Stimulated activated CD8-positive, alpha-beta memory T cell treated with anti-CD3 and anti-CD28 coated beads, Interleukin-15, amount 100 ng/mL, for 24 hours (primary cell): ENCODE data around the gene MDM1.

ENCODE experiments used
- DNase-seq: peaks from one replicate; pipeline ENCODE4 v3.0.0-alpha.2; 2020; ENCODE audit warnings: low read depth

The MDM1 gene

DNA sequence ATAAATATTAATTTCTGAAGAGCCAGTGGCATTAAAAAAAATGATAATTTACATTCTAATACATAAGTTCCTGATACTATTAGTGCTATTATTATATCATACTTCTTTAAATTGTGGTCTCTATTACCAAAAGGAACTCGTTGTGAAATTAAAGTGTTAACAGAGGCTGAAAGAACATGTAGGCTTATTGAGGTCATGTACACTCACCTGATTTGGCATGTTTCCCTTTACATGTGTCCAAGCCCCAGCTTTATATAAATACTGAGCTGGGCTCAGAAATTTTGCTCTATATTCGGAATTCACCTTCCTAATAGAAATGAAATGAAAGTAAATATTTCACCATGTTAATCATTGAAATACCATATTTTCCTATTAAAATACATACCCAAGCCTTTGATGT is 11.0 kb downstream of the MDM1 start:
- DNase-seq = no peak

DNA sequence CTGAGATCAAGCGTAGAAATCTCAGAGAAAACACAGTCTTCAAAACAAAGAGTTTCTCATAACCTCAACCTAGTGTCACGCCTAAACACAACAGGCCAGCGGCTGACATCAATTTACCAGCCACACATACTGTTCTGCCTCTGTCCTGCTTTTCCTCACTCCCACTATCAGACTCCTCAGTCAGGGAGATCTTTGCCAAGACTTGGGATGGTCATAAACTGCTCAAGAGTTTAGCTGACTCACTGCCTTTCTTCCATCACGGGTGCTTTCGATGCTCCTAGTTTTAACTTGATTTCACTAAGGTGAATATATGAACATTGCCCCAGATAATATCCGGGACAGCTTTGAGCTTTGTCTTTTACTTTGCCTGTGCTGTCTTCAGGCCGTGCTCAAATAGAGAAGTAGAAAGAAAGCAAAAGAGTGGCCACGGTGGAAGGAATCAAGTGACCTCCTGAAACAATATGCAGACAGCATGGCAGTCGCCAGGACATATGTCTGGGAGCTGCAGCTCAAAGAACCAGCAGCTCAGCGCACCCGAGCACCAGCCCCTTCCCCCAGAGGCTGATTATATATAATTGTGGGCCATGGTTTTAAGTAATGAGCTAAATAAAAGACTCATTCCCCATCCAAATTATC is 12.1 kb downstream of the MDM1 start:
- DNase-seq = no peak

DNA sequence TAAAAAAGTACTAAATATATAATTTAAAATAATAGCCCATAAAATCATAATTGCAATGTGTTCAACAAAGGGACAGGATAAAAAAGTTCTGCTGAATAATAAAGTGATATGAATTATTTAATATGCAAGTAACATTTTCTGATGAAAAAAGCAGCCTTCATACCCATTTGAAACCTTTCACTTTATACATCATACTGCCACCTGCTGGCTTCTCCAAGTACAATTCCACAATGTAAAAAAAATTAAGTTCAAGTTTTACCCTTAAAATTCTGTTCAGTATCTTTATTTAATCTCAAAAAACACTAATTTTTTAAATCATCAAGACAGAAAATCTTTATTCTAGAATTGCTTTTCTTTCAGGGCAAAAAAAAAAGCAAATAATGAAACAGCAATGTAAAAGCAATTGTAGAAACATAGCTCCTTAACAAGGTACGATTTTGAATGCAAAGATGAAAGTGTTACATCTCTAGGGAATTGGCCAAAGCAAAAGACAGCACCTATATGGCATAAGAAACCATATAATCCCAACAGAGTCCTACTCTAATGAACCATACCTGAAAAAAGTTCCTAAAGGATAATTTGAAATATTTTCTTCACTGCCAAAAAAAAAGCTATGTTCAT is 15.0 kb downstream of the MDM1 start:
- no peak for DNase-seq

DNA sequence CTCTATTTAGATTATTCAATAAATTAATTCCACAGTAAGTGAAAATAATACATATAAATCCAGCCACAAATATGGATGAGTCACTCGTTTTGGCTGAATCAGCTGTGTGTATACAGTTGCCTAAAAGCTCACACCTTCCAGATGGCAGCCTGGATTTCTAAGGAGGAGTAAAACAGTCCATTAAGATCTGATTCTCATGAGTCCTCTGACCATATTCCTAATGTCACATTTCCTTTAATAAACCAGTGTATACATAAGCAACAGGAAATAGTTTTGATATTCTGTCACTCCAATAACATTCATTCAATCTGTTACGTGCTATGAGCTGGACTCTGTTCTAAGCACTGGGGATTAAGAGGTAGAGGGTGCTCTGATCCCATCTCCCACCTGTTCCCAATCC is 21.8 kb downstream of the MDM1 start:
- DNase-seq = no peak

DNA sequence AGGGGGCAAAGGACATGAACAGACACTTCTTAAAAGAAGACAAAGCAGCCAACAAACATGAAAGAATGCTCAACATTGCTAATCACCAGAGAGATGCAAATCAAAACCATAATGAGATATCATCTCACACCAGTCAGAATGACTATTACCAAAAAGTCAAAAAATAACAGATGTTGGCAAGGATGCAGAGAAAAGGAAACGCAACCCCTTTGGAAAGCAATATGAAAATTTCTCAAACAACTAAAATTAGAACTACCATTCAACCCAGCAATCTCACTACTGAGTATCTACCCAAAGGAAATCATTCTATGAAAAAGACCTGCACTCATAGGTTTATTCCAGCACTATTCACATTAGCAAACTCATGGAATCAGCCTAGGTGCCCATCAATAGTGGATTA is 25.6 kb downstream of the MDM1 start:
- no peak for DNase-seq

DNA sequence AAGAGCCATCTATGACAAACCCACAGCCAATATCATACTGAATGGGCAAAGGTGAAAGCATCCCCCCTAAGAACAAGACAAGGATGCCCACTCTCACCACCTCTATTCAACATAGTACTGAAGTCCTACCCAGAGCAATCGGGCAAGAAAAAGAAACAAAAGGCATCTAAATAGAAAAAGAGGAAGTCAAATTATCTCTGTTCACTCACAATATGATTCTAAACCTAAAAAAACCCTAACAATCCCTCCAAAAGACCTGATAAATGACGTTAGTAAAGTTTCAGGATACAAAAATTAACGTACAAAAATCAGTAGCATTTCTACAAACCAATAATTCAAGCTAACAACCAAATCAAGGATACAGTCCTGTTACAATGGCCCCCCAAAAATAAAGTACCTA is 26.9 kb downstream of the MDM1 start:
- no peak for DNase-seq

DNA sequence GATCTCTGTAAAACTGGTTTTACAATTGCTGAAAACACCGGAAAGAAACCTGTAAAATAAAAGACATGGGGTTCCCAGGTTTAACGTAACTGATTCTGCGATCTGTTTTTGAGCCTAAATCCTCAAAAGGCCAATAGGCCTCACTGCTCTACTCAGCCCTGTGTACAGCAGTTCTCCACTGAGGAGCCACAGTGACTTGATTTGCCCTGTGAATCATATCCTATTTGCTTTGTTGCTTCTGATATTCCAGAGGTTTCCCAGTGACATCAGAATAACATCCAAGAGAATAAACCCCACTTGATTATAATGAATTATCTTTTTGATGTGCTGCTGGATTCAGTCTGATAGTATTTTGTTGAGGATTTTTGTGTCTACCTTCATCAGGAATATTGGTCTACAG is 27.5 kb downstream of the MDM1 start:
- no peak for DNase-seq

DNA sequence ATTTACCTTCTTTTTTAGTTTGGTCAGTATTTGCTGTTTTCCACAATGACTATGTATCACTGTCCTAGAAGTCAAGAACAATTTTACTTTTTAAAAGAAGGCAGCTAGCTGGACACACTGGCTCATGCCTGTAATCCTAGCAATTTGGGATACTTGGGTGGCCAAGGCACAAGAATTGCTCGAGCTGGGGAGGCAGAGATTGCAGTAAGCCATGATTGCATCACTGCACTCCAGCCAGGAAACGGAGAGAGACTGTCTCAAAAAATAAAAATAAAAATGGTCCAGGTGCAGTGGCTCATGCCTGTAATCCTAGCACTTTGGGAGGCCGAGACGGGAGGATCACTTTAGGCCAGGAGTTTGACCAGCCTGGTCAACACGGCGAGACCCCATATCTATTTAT is 28.3 kb downstream of the MDM1 start:
- DNase-seq = no peak

DNA sequence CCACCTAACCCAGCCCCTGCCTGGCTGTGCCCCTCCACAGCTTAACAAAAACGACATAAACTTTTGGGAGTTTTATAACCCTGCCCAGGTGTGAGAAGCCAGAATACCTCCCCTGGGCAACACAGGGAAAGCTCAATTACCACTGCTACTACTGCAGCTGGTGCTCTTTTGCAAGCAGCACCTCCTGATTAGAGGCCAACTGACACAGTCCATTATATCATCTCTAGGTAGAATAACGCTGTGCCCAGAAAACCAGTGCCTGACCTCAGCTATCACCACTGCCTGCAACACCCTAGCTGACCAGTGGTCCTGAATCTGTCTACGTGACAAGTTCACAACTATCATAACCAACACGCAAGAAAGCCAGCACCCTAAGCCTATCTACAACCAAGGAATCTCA is 34.2 kb downstream of the MDM1 start:
- DNase-seq = no peak

DNA sequence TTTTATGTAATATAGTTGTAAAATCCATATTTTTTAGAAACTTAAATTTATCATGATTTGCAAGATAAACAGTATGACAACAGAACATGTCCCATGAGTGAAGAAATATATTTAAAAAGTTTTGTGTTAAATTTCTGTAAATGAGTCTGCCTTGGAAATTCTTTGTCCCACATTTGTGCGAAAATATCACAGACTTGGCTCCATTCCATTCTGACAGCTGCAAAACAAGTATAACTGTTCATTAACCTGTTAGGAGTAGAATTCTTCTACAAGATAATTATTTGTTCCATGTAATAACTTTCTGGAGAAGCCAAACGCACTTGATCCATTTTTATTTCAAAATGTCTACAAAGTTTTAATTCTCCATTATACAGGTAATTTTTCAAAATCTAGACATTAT is 37.9 kb downstream of the MDM1 start:
- no peak for DNase-seq

DNA sequence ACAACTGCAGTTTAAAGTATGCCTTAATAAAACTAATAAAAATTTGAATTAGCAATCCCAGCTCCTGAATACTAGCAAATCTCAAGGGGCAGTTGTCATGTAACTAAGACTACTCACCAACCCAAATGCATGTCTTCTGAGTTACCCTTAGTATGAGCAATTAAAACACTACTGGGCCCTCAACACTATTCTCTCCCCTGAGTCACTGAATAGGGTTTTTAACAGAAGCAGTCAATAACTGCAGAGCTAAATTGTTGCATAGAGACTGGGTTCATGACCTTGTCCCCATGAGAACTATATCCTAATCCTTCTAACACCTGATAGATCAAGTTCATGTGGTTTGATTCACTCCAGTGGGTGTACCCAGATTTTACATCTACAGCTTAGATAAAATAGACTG is 38.8 kb downstream of the MDM1 start:
- DNase-seq = no peak

DNA sequence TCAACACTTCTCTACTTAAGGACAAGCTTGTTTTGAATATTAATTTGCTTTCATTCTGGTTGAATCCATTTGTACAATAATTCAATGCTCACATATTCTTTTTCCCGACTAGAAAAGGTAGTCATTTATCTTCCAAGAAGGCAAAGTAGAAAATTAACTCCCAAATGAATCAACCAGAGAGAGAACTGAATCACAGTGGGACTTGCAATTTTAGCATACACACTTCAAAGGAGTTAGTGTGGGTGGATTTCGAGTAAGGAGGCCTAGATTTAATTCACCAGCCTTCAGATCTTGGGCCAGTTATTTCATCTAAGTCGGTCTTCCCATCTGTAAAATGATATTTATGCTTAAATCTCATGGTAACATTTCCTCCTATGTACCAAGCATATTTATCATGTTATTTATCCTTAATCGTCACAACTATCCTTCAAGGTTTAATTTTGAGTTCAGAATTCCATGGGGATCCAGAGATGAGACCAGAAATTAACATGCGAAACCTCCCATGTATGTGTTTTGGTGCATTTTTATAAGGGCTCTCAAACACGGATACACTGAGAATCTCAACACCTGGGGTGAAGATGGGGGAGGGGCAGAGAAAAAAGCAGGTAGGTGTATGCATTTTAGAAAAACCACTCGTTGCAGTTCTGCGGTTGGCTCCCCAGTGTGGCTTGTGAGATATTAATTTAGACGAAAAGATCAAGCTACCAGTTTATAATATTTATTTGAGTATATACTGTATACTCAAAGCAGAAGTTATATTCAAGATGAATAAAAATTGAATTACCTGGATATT is 39.8 kb downstream of the MDM1 start:
- no peak for DNase-seq

DNA sequence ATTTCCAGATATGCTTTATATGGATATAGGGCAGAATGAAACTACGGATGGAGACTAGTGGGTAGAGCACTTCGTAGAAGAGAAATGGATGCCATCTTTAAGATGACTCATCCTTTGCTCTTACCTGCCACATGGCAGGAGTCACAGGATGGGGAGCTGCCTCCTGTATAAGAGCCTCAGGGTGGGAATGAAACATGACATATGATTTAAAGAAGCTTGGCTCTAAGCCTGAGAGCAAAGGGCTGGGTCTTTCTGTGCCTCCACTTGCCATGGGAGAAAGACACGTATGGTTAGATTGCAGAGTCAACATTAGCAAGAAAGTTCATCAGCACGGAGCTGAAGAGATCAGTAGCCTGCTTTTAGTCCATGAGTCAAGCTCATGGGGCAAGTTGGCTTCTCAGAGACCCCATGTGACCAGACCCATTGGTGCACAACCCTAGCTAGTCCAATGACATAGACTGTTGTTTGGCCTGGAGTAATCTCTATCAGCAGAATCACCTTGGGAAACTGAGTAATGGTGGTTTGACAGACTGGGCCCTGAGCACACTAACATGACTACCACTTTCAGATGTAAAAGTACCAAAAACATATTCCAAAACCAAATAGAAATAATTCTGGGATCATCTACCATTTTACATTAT is 40.6 kb downstream of the MDM1 start:
- no peak for DNase-seq

DNA sequence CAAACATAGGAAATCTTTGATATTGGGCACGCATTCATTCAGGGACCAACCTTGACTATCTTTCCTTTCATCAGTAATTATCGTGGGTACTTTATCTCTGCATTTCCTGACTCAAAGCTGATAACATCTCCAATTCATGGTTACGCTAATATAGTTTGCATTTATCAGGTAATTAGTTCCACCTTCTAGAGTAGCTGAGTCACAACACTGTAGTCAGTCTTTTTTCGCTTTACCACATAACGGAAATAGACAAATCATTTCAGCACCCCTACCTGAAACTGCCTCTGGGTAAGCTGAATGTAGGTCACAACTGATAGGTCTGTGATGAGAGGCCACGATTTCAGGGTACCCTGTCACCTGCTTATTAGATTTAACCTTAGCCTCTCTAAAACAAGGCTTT is 42.0 kb downstream of the MDM1 start:
- DNase-seq = no peak

DNA sequence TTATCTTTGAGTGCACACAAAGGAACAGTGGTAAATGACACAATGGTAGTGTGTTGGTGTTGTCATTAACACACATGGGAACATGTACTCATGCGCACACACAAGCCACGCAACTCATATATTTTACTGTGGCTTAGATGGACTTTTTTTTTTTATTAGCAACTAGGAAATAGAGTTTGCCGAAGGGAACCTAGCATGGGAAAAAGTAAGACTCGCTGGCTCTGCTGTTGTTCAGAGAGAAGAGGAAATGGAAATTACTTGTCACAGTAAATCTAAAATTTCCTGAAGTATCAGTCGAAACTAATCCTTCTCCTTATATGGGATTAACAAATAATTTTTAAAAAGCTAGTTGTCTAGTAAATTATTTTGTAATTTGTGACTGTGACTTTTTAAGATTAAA is 45.1 kb downstream of the MDM1 start:
- DNase-seq = no peak

DNA sequence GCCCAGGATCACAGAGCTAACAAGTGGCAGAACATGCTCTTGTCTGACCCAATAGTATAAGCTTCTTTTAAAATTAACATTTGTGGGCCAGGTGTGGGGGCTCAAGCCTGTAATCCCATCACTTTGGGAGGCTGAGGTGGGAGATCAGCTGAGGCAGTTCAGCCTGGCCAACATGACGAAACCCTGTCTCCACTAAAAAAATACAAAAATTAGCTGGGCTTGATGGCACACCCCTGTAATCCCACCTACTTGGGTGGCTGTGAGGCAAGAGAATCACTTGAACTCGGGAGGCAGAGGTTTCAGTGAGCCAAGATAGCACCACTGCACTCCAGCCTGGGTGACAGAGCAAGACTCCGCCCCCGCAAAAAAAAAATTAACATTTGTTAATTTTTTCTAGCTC is 45.8 kb downstream of the MDM1 start:
- DNase-seq = no peak

DNA sequence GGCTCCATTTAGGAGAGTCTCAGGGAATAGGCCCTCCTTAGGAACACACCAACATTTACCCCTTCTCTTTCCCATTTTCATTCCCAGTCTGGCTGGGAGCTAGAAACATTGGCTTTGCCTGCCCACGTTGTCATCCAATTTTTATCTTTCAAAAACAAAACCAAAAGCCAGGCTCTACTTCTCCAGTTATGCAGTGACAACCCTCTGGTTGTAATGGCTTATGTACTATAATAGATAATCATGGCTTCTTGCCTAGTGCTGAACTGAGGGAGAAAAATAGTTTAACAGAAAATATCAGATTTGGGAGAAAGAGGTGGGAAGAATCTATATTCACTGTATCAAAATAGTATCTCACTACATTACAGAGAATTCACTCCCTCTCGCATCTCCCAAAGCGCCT is 46.6 kb downstream of the MDM1 start:
- DNase-seq = no peak

DNA sequence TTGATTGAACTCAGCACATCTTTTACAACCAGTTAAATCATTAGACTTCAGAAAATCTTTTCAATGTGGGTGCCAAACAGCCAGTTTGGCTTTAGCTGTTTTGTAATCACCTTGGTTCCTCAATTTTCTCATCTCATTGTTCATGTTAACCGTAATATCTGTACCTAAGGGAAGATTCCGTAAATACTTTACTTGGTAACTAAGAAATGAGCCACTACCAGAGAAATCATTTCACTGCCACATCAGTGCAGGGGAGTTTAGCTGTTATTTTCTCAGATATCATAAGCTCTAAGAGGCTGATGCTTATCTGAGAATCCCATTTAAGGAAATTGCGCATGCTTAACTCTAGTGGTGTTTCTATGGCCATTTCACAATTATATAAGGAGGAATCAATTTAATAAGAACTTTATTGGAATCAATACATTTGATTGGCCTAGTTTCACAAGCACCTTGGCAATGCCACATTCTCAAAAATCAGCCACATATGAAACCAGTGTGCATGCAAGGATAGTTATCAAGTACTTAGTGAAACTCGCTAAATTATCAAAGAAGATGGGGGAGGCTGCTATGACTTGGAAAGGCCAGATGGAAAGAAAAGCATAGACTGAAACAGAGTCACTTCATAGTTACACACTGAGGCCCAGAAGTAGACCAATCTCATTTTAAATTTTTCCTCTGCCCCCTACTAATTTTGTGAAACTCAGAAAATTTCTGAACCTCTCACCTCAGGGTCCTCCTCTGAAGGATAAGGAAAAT is 50.7 kb downstream of the MDM1 start:
- DNase-seq = no peak

DNA sequence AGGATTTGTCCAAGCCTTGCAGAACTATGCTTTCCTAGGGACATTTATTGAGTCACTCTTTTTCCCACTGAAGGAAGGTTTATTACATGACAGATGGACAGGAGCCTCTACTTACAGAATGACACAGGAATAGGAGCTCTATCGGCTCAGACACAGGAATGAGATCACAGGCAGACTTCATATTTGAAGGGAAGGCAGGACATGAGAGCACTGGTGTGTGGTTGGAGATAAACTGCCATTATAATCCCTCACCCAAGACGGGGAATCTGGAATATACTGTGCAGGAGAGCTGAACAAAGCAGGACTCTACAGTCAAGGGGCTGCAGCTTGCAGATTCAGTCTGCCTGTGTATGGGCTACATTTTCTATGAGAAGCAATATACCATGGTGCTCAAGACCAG is 51.9 kb downstream of the MDM1 start:
- no peak for DNase-seq

DNA sequence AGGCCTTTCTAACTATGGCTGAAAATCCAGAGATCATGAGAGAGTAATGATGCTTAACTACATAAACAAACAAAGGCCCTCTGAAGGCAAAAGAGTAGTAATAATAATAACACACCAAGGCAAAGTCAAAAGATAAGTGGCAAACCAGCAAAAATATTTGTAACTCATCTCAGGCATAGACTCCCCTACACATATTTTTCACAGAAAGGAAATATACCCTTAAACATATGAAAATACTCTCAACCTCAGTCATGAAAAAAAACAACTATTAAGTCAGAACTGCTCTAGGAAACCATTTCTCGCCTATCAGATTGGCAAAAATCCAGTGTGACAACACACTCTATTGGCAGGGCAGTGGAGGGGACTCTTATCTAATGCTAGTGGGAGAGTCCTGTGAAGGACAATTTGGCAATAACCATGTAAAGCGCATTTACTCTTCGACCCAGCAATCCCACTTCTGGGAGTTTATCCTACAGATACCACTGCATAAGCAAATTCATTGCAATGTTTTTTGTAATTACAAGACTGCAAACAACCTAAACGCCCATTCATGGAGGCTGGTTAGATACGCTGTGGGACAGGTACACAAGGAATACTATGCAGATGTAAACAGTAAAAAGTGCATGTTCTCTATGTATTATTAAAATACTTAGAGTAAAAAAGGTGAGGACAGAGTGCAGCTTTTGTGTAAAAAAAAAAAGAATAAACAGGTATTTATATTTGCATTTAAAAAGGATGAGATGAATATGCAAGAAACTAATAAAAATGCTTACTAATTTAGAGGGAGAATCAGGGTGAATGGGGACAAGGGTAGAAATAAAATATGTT is 52.7 kb downstream of the MDM1 start:
- DNase-seq = no peak

DNA sequence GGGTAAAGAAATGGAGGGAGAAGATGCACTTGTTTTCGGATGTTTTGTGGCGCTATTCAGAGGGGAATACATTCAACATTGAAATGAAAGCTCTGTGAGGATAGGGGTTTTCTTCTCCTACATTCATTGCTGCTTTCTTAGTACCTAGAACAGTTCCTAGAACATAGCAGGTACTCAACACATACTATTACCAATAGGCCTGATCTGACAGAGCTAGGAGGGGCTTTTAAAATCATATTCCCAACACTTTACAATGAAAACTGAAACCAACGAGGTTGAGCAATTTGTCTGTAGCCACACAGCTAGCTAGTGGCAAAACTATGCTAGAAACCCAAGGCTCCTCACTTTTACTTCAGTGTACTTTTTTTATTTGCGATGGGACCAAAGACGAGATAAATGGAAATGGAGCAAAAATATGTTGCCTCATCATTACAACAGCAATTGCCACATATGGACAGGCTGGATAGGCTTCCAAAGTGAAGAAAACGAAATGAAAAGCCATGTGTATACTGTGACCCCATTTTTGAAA is 55.7 kb downstream of the MDM1 start:
- no peak for DNase-seq
